ENCODE measurements around the gene LRRC3.

The LRRC3 gene

GRCh38 chr21:44423312-44423821 lies 31.9 kb upstream of the LRRC3 start:
- no peak for DNase-seq
- Histone ChIP-seq H3K9me3 (no peaks in the 10 kb centered on the region; the same call in 1 of the 2 replicates), H3K36me3 (no peaks in the 10 kb centered on the region), H3K4me3 (ENCODE audit: low read depth, low read length) (no peak overlapping the region), H3K27me3 (no peaks in the 10 kb centered on the region), H3K4me1 (no peaks in the 10 kb centered on the region)
- TF ChIP-seq, protein P1, sequence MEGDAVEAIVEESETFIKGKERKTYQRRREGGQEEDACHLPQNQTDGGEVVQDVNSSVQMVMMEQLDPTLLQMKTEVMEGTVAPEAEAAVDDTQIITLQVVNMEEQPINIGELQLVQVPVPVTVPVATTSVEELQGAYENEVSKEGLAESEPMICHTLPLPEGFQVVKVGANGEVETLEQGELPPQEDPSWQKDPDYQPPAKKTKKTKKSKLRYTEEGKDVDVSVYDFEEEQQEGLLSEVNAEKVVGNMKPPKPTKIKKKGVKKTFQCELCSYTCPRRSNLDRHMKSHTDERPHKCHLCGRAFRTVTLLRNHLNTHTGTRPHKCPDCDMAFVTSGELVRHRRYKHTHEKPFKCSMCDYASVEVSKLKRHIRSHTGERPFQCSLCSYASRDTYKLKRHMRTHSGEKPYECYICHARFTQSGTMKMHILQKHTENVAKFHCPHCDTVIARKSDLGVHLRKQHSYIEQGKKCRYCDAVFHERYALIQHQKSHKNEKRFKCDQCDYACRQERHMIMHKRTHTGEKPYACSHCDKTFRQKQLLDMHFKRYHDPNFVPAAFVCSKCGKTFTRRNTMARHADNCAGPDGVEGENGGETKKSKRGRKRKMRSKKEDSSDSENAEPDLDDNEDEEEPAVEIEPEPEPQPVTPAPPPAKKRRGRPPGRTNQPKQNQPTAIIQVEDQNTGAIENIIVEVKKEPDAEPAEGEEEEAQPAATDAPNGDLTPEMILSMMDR (IDR thresholded peaks at IDR 0.05; ENCODE audit: low read depth, low read length), result no peak

GRCh38 chr21:44423941-44424607 lies 31.2 kb upstream of the LRRC3 start:
- H3K9me3 ChIP-seq, result no peaks in the 10 kb centered on the region
- H3K36me3 ChIP-seq, result no peaks in the 10 kb centered on the region
- no peak overlapping the region for H3K4me3 ChIP-seq (ENCODE audit: low read depth, low read length)
- TF ChIP-seq, protein P1 (IDR thresholded peaks at IDR 0.05; ENCODE audit: low read depth, low read length), result no peak
- no peaks in the 10 kb centered on the region for H3K4me1 ChIP-seq
- H3K27me3 ChIP-seq, result no peaks in the 10 kb centered on the region
- DNase-seq, result no peak

DNA sequence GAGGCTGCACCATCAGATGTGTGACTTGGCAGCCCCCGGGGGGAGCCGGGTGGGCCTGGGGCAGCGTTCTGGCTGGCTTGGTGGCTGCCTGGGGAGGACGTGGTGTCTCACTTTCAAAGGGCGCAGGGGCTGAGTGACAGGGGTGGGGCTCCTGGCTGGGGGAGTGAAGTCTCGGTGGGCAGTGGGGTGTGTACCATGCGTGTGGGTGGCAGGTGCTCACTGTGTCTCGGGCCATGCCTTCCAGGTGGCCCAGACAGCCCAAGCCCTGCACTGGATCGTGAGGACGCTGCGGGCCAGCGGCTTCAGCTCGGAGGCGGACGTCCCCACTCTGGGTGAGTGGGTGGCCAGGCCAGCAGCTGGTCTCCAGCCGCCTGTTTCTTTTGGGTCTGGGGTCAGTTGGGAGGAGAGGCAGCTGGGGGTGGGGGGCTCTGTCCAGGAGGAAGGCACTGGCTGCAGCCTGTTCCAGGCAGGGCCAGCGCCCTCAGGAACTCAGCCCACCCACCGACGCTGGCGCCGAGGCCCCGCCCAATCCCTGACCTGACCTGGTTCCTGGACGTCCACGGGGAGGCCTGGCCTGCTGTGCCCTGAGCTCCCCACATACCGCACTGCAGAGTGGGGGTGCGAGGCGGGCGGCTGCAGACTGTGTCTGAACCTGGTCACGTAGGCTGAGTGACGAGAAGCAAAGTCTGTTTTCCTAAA lies 30.6 kb upstream of the LRRC3 start:
- Histone ChIP-seq H3K9me3 (no peaks in the 10 kb centered on the region), H3K4me3 (ENCODE audit: low read depth, low read length) (no peak overlapping the region), H3K36me3 (no peaks in the 10 kb centered on the region), H3K27me3 (no peaks in the 10 kb centered on the region), H3K4me1 (no peaks in the 10 kb centered on the region)
- no peak for DNase-seq
- TF ChIP-seq, protein P1 (IDR thresholded peaks at IDR 0.05; ENCODE audit: low read depth, low read length), result no peak

DNA sequence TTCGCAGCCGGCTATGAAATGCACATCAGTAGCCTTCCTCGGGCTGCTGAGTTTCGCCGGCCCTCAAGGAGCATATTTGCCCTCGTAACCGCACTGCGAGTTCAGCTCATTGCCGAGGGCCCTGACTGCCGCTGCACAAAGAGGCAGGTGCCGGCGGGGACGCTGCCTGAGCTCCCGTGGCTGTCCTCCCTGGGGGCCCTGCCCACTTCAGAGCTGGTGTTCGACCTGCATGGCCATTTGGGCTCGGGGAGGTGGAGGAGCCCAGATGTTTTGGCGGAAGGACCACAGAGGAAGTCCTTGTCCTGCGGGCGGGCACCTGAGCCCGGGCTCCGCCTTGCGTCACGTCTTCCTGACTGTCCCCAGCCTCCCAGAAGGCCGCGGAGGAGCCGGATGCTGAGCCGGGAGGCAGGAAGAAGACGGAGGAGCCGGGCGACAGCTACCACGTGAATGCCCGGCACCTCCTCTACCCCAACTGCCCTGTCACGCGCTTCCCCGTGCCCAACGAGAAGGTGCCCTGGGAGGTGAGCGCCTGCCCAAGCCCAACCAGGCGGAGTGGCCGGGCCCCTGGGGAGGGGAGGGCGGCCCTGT lies 29.9 kb upstream of the LRRC3 start:
- TF ChIP-seq, protein P1 (IDR thresholded peaks at IDR 0.05; ENCODE audit: low read depth, low read length), result no peak
- Histone ChIP-seq H3K36me3 (no peaks in the 10 kb centered on the region), H3K27me3 (no peaks in the 10 kb centered on the region), H3K4me3 (ENCODE audit: low read depth, low read length) (no peak overlapping the region), H3K9me3 (no peaks in the 10 kb centered on the region), H3K4me1 (no peaks in the 10 kb centered on the region)
- DNase-seq, result peak; percentile 8

- no peaks in the 10 kb centered on the region for H3K36me3 ChIP-seq
- no peaks in the 10 kb centered on the region for H3K4me1 ChIP-seq
- no peak overlapping the region for H3K4me3 ChIP-seq (ENCODE audit: low read depth, low read length)
- no peaks in the 10 kb centered on the region for H3K27me3 ChIP-seq
- no peaks in the 10 kb centered on the region for H3K9me3 ChIP-seq
- DNase-seq, result no peak
- TF ChIP-seq, protein P1 (IDR thresholded peaks at IDR 0.05; ENCODE audit: low read depth, low read length), result no peak
Measured at GRCh38 chr21:44425895-44426662, 29.2 kb upstream of the LRRC3 start.

Data from BE2C (cell line).